GM18858 (cell line): ENCODE data around the gene GRID1.
A peak's percentile ranks its signal among the peaks of the same experiment; 100 is the strongest.

ENCODE experiments used
- ATAC-seq: cut with Tn5 transposase; IDR thresholded peaks from one replicate; pipeline ENCODE4 v1.9.1; 2021; ENCODE audit not compliant: unreplicated experiment

Gene GRID1

DNA sequence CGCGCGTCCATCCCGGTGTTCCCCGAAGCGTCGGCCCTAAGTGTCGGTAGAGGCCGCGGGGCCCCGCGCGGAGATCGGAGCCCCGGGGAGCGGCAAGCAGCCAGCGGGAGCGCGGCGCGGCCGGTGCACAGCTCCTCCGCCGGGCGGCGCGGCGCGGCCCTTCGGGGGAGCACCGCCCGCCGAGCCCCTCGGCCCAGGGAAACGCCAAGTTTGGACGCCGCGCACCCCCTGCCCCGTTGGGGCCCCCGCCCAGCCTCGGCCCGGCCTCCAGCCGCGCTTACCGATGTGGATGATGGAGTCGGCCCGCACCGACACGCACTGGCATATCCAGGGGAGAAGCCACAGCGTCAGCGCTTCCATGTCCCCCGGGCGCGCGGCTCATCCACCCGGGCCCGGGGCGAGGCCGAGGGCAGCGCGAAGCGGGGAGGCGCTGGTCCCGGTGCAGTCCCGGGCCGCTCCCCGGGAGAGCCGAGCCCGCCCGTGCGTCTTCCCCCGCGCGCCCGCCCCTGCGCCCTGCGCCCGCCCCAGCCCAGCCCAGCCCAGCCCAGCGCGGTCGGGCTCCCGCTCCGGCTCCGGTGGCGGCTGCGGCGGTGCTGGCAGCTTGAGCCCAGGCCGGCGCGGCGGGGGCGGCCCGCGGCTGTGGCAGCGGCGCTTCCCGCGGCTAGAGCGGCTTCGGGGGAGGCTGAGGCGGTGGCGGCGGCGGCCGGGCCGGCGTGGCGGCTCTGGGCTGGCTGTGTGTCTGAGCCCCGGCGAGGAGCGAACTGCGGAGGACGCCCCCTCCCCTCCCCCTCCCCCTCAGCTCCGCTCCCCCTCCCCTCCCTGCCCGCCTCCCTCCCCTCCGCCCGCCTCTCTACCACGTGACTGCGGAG is at the start of gene GRID1:
Gene GRID1 (minus strand): TSS at position 763 of the 869 bp plus-strand sequence.
- no peak for ATAC-seq

- ATAC-seq, result no peak
Observed at GRCh38 chr10:86415583-86415982, 49.0 kb upstream of the GRID1 start.

DNA sequence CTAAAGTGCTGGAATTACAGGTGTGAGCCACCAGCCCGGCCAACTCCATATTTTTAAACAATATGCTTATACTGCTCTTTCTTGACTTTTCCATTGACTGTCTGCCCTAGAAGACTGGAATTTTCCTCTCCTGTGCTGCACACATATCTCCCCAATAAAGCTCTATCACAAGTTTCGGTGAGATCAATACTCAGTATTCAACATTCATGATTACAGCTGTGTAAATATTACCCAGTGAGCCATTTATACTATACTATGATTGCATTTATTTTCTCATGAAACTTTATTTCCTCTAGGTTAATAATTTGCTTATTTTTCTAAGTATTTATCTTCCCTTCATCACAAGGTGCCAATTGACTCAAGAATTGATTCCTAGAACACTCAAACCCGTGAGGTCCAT is 48.5 kb upstream of the GRID1 start:
- no peak for ATAC-seq

DNA sequence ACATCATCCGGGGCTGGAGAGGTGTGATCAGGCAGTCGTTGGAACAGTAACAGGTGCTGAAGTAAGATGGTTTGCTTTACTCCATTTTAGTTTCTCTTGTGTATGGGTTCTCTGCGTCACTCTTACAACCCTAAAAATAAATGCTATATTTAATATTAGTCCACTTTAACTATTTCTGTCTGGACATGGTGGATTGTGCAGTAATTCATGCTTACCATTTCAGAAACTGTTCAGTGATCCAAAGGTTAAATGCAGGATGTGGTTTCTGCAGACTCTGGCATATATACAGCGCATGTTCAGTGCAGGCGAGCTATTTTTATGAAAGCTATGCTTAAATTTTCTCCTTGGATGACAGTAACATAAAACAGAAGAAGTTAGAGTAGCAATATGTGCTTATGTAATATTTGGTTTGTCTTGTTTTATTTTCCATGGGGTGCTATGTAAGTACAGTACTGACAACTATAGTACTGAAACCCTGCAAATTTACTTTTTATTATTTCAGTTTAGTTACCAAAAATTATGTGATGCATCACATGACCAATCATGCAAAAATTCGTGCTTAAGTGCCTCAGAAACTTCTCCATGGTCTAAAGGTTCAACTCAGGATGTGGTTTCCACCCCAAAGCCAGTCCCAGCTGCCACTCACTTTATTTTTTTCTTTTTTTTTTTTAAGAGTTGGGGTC is 46.6 kb upstream of the GRID1 start:
- ATAC-seq, result peak; percentile 72

GRCh38 chr10:86411852-86412560 is 45.4 kb upstream of the GRID1 start:
- ATAC-seq, result no peak

GRCh38 chr10:86411281-86411841 is 44.8 kb upstream of the GRID1 start:
- peak; percentile 40 for ATAC-seq

- ATAC-seq, result no peak
Observed at GRCh38 chr10:86410542-86411124, 44.0 kb upstream of the GRID1 start.

- no peak for ATAC-seq
Observed at GRCh38 chr10:86409183-86409582, 42.6 kb upstream of the GRID1 start.

DNA sequence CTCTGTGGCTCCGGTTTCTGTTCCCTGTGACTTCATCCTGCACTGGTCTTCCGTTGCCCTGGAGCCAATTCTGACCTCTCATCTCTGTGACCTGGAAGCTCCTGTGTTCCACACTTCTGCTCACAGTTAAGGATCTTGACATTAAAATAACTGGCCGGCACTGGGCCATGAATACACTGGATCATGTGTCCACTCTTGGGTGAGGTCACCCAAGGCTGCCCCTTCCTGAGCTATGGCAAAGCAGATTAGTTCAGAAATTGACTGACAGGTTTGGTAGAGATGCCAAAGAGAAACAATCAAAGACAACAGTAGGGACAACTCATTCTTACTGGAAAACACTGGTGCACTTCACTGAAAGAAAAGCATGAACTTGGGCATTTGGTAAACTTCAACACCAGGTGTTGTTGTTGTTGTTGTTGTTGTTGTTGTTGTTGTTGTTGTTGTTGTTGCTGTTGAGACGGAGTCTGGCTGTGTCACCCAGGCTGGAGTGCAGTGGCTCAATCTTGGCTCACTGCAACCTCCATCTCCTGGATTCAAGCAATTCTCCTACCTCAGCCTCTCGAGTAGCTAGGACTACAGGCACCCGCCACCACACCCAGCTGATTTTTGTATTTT is 36.7 kb upstream of the GRID1 start:
- ATAC-seq, result no peak

- no peak for ATAC-seq
Observed at GRCh38 chr10:86402283-86402941, 35.8 kb upstream of the GRID1 start.

DNA sequence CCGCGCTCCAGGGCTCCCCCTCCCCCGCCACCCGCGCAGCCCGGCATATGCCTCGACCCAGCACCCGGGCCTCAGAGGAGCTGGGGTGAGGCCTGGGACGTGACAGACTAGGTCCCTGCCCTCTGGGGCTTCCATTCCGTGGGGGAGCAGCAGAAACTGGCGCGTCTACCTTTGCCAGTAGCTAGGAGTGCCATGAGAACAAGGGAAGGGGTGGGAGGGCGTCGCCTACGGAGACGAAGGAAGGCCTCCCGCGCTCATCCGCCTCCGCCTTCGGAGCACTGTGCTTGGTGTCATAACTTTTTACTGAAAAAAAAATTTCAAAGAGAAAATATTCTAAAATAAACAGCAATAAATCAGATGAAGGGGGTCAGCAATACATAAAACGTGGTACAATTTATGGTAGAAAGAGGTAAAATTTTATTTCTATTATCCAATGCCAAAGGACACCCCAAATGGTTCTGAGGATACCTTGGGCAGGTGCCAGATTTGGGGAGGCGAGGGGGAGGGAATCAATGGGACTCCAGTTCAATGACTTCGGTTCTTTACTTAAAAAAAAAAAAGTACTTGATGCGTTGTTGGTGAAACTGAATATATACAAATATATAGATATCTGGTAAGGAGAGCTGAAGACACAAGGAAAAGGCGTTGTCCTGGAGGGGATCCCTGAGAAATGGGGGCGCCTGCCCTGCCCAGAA is 35.1 kb upstream of the GRID1 start:
- ATAC-seq, result no peak

- ATAC-seq, result peak; percentile 20
Observed at GRCh38 chr10:86400705-86401587, 34.4 kb upstream of the GRID1 start.

DNA sequence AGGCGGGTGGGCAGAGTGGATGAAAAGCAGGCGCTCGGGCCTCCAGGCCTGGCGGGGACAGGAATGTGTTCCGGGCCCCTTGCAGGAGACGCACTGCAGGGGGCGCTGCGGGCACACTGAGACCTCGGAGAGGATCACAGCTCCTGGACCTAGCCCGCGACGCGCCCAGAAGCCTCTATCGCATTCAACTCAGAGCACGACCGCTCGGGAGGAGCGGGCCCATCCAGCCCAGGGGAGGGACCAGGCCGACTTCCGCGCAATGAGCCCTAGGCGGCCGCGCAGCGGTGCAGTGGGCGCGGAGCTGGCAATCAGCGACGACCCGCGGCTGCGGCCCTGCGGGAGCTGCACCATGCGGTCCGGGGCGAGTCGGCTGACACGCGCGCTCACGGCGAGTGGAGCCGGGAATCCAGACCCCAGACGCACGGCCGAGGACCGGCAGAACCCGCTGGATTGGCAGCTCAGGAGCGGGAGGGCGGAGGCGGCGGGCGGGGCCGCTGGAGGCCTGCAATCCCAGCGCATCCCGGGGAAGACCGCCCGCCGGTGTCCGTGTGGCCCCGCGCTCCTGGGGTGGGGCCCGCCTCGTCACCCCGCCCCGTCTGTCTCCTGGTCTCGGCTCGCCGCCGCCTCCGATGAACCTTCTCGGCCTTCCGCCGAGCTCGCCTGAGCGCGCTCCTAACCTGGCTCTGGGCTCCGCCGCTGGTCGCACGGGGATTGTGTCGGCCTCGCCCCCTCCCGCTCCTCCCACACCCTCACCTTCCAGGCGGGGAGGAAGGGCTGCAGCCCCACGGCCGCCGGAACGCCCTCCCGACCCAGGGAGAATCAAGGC is 33.5 kb upstream of the GRID1 start:
- peak; percentile 88 for ATAC-seq

DNA sequence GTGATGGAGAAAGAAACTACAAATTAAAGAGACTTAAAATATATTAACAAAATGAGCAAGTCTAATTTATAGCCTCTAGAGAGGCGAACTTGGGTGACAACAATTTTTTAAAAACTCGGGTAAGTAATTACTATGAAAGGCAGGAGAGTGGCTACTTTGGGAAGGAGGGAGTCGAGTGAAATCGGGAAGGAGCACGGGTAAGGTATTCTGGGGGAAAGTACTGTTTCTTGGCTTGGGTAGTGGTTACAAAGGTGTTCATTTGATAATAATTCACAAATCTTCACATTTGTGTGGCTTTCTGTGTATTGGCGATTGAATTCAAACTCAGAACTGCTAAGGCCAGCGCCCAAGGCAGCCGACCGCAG is 32.9 kb upstream of the GRID1 start:
- no peak for ATAC-seq

DNA sequence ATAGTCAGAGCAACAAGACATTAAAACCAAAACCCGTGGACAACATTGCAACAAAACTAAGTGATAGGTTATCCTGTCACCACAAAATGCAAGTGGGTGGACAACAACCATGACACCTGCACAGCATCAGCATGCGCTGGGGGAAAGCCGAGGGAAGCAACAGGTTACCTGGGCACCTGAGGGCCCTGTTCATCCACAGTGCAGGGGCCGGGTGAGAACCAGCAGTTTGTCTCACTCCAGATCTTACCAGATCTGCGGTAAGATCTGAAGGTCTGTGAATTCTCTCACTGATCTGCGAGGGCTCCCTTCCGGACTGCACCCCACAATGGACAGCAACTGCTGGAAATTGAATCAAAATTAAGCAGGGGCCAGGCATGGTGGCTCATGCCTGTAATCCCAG is 30.5 kb upstream of the GRID1 start:
- no peak for ATAC-seq

DNA sequence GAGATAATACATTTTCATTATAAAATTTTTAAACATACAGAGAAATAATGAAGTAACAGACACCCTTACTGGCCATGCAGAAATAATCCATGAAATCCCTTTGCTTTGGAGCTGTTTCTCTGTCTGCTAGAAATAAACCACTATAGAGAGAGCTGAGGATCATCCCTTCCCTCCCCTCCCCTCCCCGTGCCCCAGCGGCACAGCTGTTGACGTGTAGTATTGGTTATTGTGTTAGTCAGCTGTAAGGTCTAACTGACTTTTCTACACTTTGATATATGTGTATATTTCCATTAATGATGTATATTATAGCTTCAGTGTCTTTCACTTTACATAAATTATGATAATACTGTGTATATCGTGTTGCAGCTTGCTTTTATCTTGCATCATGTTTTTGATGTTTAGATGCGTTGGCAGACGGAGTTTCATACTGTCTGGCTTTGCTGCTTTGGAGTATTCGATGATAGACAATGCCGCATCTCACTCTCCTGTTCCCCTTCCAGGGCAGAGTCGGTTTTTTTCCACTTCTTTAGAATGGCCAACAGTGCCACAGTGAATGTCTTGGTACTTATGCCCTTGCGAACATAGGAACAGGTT is 27.4 kb upstream of the GRID1 start:
- ATAC-seq, result no peak

DNA sequence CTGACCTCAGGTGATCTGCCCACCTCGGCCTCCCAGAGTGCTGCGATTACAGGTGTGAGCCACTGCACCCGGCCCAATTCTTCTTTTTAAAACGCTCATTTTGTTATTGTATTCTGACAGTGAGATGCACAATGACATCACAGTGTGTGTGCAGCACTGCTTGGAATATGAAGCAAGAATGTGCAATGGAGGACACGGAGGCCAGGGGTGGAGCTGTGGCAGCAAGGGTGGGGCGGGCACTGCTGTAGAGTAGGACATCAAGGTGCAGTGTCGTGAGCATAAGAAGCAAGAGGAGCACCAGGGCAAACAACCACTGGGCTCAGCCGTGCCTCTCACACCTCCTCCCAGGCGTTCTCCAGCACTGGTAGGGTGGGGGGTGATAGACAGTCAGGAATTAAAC is 26.8 kb upstream of the GRID1 start:
- ATAC-seq, result no peak
